Mammary epithelial cell (primary cell): ENCODE data around the gene ZFHX3.

Source experiments
- CTCF ChIP-seq, 2 donors: IDR thresholded peaks in 1 of 2; conservative IDR thresholded peaks in 1 of 2; 2 replicates each; pipeline ENCODE4 v1.5.1; 2011 to 2012; ENCODE audit warnings: inconsistent platforms in 2 of 2, low read length in 2 of 2, mild to moderate bottlenecking in 2 of 2, control low read depth in 1 of 2, low read depth in 1 of 2; ENCODE audit not compliant: insufficient read depth in 1 of 2; ENCODE audit errors: extremely low read depth in 1 of 2
- EZH2 ChIP-seq: IDR thresholded peaks from 2 replicates; pipeline ENCODE4 v1.6.1; 2012; ENCODE audit warnings: low read length, inconsistent platforms, borderline replicate concordance

GRCh38 chr16:73014768-73015167 lies 33.2 kb downstream of the ZFHX3 start:
- no peak for TF ChIP-seq CTCF (conservative IDR thresholded peaks at IDR 0.05 in 1 of 2, IDR thresholded peaks at IDR 0.05 in 1 of 2; ENCODE audit: extremely low read depth in 1 of 2, insufficient read depth in 1 of 2, low read depth in 1 of 2, low read length in 2 of 2)
- TF ChIP-seq EZH2, result no peak
